ENCODE results near the gene RNF214. TPM values are rescaled to one million over a fixed set of nuclear protein-coding genes. Genes with fewer than 3 reads are reported as not detected.

RNF214 gene
- total and polyA plus RNA-seq, 8 donors = 21.5 to 37.1 (median 30.9) TPM

GRCh38 chr11:117286588-117286987 lies 54.1 kb downstream of the RNF214 start:
- H3K4me3 ChIP-seq = no peak overlapping the region
- ATAC-seq = peak; percentile 73
- DNase-seq = no peak
- peaks cover 0 to 89% of the 10 kb centered on the region in 2 donors for H3K36me3 ChIP-seq
- intact Hi-C loops (cut with DNase I) = no loop called here
- H3K27ac ChIP-seq = no peak overlapping the region
- TF ChIP-seq CTCF (IDR thresholded peaks at IDR 0.05) = no peak
- H3K27me3 ChIP-seq = no peaks in the 10 kb centered on the region
- H3K4me1 ChIP-seq = no peaks in the 10 kb centered on the region
- no peaks in the 10 kb centered on the region for H3K9me3 ChIP-seq

GRCh38 chr11:117287668-117288067 lies 55.2 kb downstream of the RNF214 start:
- Histone ChIP-seq H3K36me3 (peaks cover 0 to 85% of the 10 kb centered on the region in 2 donors), H3K27me3 (no peaks in the 10 kb centered on the region), H3K9me3 (no peaks in the 10 kb centered on the region), H3K4me3 (no peak overlapping the region), H3K4me1 (no peaks in the 10 kb centered on the region), H3K27ac (no peak overlapping the region)
- intact Hi-C loops (cut with DNase I) = no loop called here
- ATAC-seq = no peak
- no peak for DNase-seq
- no peak for TF ChIP-seq CTCF (IDR thresholded peaks at IDR 0.05)

- H3K27me3 ChIP-seq = no peaks in the 10 kb centered on the region
- no peak overlapping the region for H3K4me3 ChIP-seq
- TF ChIP-seq CTCF (IDR thresholded peaks at IDR 0.05) = no peak
- no peaks in the 10 kb centered on the region for H3K4me1 ChIP-seq
- DNase-seq (no peak), ATAC-seq (no peak)
- intact Hi-C loops (cut with DNase I) = no loop called here
- H3K27ac ChIP-seq = no peak overlapping the region
- H3K9me3 ChIP-seq = no peaks in the 10 kb centered on the region
- peaks cover 0 to 76% of the 10 kb centered on the region in 2 donors for H3K36me3 ChIP-seq
These were observed 57.3 kb downstream of the RNF214 start for GRCh38 chr11:117289795-117290194.

- Histone ChIP-seq H3K27me3 (no peaks in the 10 kb centered on the region), H3K36me3 (peaks cover 0 to 65% of the 10 kb centered on the region in 2 donors), H3K9me3 (no peaks in the 10 kb centered on the region), H3K4me1 (no peaks in the 10 kb centered on the region), H3K27ac (no peak within 1 kb of the TSS), H3K4me3 (no peak within 1 kb of the TSS)
- TF ChIP-seq CTCF (IDR thresholded peaks at IDR 0.05) = no peak
- no peak for DNase-seq
- no peak for ATAC-seq
- intact Hi-C loops (cut with DNase I) = no loop called here
These were observed 58.4 kb downstream of the RNF214 start, which contains the start of gene BACE1-AS for GRCh38 chr11:117290809-117291396. BACE1-AS (plus strand) TSS chr11:117291346.

GRCh38 chr11:117292616-117293015 lies 60.1 kb downstream of the RNF214 start:
- Histone ChIP-seq H3K4me1 (no peaks in the 10 kb centered on the region), H3K27ac (no peak overlapping the region), H3K27me3 (no peaks in the 10 kb centered on the region), H3K4me3 (no peak overlapping the region), H3K9me3 (no peaks in the 10 kb centered on the region), H3K36me3 (peaks cover 0 to 56% of the 10 kb centered on the region in 2 donors)
- TF ChIP-seq CTCF (IDR thresholded peaks at IDR 0.05) = no peak
- intact Hi-C loops (cut with DNase I) = no loop called here
- DNase-seq (no peak), ATAC-seq (no peak)

Data from left lung (tissue), 10 donors.